ENCODE results near the gene RPS4Y1. TPM values are rescaled to one million over a fixed set of nuclear protein-coding genes. Genes with fewer than 3 reads are reported as not detected.

The RPS4Y1 gene
- total RNA-seq, 4 donors from 2014 or later, result 0.53 to 287 (median 129) TPM

- DNase-seq (ENCODE audit: low spot score in 2 of 2), result no peak
- H3K4me3 ChIP-seq (ENCODE audit: low read depth, poor library complexity, severe bottlenecking), result no peak overlapping the region
- intact Hi-C loops (cut with DNase I; ENCODE audit: low total_unique reads), result no loop called here
- whole genome bisulfite sequencing, 2 donors, result 79% methylated on average over 6 of the region's 6 CpGs; no CpG with 5 or more reads in 1 of the 2 donors
- TF ChIP-seq CTCF (IDR thresholded peaks at IDR 0.05) (no peak), POLR2A (IDR thresholded peaks at IDR 0.05) (no peak)
Observed at GRCh38 chrY:2854145-2854774, 12.9 kb downstream of the RPS4Y1 start.

DNA sequence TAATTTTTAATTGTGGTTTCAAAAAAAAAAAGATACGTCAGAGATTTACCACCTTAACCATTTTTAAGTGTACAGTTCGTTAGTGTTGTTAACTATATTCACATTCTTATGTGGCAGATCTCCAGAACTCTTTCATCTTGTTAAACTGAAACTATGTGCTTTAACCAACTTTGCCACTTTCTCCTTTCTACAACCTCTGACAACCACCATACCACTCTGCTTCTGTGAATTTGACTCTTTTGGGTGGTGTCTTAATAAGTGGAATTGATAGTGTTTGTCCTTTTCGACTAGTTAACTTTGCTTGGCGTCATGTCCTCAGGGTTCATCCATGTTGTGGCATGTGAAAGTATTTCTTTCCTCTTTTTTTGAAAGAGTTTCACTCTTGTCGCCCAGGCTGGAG lies 15.7 kb downstream of the RPS4Y1 start:
- DNase-seq (ENCODE audit: low spot score in 2 of 2), result no peak
- intact Hi-C loops (cut with DNase I; ENCODE audit: low total_unique reads), result no loop called here
- 49% methylated on average over 5 of the region's 5 CpGs; no CpG with 5 or more reads in 1 of the 2 donors for WGBS, 2 donors
- no peak for TF ChIP-seq POLR2A (IDR thresholded peaks at IDR 0.05)
- no peak for TF ChIP-seq CTCF (IDR thresholded peaks at IDR 0.05)
- no peak overlapping the region for H3K4me3 ChIP-seq (ENCODE audit: low read depth, poor library complexity, severe bottlenecking)

GRCh38 chrY:2857686-2858085 lies 16.3 kb downstream of the RPS4Y1 start:
- TF ChIP-seq CTCF (IDR thresholded peaks at IDR 0.05) (no peak), POLR2A (IDR thresholded peaks at IDR 0.05) (no peak)
- 85% methylated on average over 4 of the region's 4 CpGs; no CpG with 5 or more reads in 1 of the 2 donors for WGBS, 2 donors
- intact Hi-C loops (cut with DNase I; ENCODE audit: low total_unique reads), result no loop called here
- H3K4me3 ChIP-seq (ENCODE audit: low read depth, poor library complexity, severe bottlenecking), result no peak overlapping the region
- DNase-seq (ENCODE audit: low spot score in 2 of 2), result no peak

DNA sequence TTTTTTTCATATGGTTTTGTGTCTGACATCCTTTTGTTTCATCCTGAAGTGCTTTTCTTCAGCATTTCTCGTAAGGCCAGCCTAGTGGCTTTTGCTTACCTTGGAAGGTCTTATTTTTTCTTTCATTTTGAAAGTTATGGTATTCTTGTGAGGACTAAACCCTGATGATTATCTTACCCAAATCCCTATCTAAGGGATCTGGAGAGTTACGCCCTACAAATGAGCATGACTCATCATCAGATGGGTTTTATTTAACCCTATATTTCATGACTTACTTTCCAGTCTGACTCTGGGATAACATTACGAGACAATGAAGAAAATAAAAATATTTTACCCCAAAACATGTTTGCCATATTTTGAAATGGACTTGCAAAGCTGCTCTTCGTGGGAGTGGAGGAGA lies 18.4 kb downstream of the RPS4Y1 start:
- no peak for DNase-seq (ENCODE audit: low spot score in 2 of 2)
- 49% methylated on average over 4 of the region's 4 CpGs; no CpG with 5 or more reads in 1 of the 2 donors for WGBS, 2 donors
- intact Hi-C loops (cut with DNase I; ENCODE audit: low total_unique reads), result no loop called here
- H3K4me3 ChIP-seq (ENCODE audit: low read depth, poor library complexity, severe bottlenecking), result no peak overlapping the region
- TF ChIP-seq POLR2A (IDR thresholded peaks at IDR 0.05) (no peak), CTCF (IDR thresholded peaks at IDR 0.05) (no peak)

GRCh38 chrY:2860511-2860910 lies 19.1 kb downstream of the RPS4Y1 start:
- 33% methylated on average over 2 of the region's 2 CpGs; no CpG with 5 or more reads in 1 of the 2 donors for WGBS, 2 donors

More at GRCh38 chrY:2860511-2860910, 19.1 kb downstream of the RPS4Y1 start:
- H3K4me3 ChIP-seq (ENCODE audit: low read depth, poor library complexity, severe bottlenecking), result no peak overlapping the region
- intact Hi-C loops (cut with DNase I; ENCODE audit: low total_unique reads), result no loop called here
- no peak for DNase-seq (ENCODE audit: low spot score in 2 of 2)
- TF ChIP-seq CTCF (IDR thresholded peaks at IDR 0.05) (no peak), POLR2A (IDR thresholded peaks at IDR 0.05) (no peak)
